Activated CD4-positive, alpha-beta T cell treated with anti-CD3 and anti-CD28 coated beads, Interleukin-2, amount 10 ng/mL, durations not matched to agents 7 days and 5 days (primary cell): ENCODE data around the gene GUCY1B1. TPM values are rescaled to one million over a fixed set of nuclear protein-coding genes. Genes with fewer than 3 reads are reported as not detected.
A peak's percentile ranks its signal among the peaks of the same experiment; 100 is the strongest.
"Not testable (repeated sequence)": the region's sequence is repeated elsewhere in the genome, so short reads cannot be mapped to it uniquely, and the experiment has no call there.

Experiments used
- CTCF ChIA-PET: fragments of 350-600 bp; sonication (Branson Sonifier 250); formaldehyde crosslinking; loops from one replicate; lab custom pipeline; 2021; ENCODE audit warnings: antibody characterized with exemption; lab: Charles Lee
- POLR2A ChIA-PET: fragments of 350-600 bp; sonication (Branson Sonifier 250); formaldehyde crosslinking; loops from one replicate; lab custom pipeline; 2021; ENCODE audit warnings: antibody characterized with exemption; lab: Charles Lee
- DNase-seq: peaks from one replicate; pipeline ENCODE4 v3.0.0-alpha.2; 2020
- H3K27ac Mint-ChIP-seq: one replicate; pipeline ENCODE4 v1.8.0; 2021; ENCODE audit warnings: mild to moderate bottlenecking, moderate library complexity, mixed read lengths
- H3K27me3 Mint-ChIP-seq: one replicate; pipeline ENCODE4 v1.8.0; 2021; ENCODE audit warnings: mixed read lengths
- H3K36me3 Mint-ChIP-seq: one replicate; pipeline ENCODE4 v1.8.0; 2021; ENCODE audit warnings: low read depth, mixed read lengths
- H3K4me1 Mint-ChIP-seq: one replicate; pipeline ENCODE4 v1.8.0; 2021; ENCODE audit warnings: mixed read lengths
- H3K4me3 Mint-ChIP-seq: one replicate; pipeline ENCODE4 v1.8.0; 2021; ENCODE audit warnings: mild to moderate bottlenecking, moderate library complexity, mixed read lengths
- H3K9me3 Mint-ChIP-seq: one replicate; pipeline ENCODE4 v1.8.0; 2021; ENCODE audit warnings: mixed read lengths
- total RNA-seq, 2 experiments: library from RNA; stranded (reverse); gene quantifications; one replicate each; pipeline ENCODE4 v1.2.3, GENCODE V29; 2021

GUCY1B1 gene
- total RNA-seq, 2 experiments from 2014 or later: 0.12 to 0.29 TPM

DNA sequence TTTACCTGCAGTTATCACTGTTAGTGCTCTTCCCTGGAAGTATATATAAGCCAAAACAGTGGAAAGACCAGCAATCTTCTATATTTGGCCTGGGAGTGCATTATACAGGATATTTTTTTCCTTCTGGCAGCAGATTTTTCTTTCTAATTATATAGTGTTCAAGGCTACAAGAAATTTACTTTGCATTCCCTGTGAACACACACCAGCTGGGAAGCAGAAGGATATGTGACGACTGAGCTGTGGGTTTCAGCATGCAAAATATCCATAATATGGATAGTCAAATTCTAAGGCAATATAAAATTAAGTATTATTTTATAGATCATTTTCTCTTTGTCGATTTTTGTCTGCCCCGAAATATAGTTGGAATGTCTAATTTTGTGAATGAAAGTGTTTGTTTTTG is 31.2 kb downstream of the GUCY1B1 start:
- ChIA-PET POLR2A (no interaction called here), CTCF (no interaction called here)
- H3K4me1 Mint-ChIP-seq: peaks cover 2% of the 10 kb centered on the region
- H3K27me3 Mint-ChIP-seq: no peaks in the 10 kb centered on the region
- H3K9me3 Mint-ChIP-seq: no peaks in the 10 kb centered on the region
- no peak overlapping the region for H3K27ac Mint-ChIP-seq
- H3K36me3 Mint-ChIP-seq: no peaks in the 10 kb centered on the region
- H3K4me3 Mint-ChIP-seq: no peak overlapping the region
- no peak for DNase-seq

DNA sequence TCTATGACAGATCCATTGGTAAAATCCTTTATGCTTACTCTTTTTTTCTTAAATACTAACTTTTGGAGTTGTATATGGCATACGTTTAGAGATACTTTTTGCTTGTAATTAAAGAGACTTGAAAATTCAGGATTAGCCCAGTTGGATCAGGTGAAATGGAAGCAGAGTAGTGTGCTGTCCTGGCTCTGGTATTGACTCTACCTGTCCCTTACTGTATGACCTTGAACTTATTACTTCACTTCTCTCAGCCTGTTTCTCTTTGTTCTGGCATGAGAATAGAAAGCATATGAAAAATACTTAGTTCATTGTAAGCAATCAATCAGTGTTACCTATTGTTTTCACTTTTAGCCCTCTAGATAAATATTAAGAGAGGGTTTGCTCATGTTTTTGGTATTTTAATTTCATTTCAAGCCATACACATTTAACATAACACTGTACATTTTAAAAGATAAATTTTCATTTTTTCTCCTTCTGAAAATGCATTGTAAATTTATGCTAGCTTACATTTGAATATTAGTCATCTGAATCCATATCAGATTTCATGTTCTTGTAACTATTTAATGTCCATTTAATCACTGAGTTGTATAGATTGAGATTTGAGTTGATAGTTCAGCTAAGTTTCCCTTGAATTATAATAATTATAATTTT is 35.9 kb downstream of the GUCY1B1 start:
- no peaks in the 10 kb centered on the region for H3K36me3 Mint-ChIP-seq
- CTCF ChIA-PET: no interaction called here
- no peaks in the 10 kb centered on the region for H3K27me3 Mint-ChIP-seq
- POLR2A ChIA-PET: no interaction called here
- no peaks in the 10 kb centered on the region for H3K9me3 Mint-ChIP-seq
- DNase-seq: no peak
- H3K4me1 Mint-ChIP-seq: no peaks in the 10 kb centered on the region
- no peak overlapping the region for H3K27ac Mint-ChIP-seq
- H3K4me3 Mint-ChIP-seq: no peak overlapping the region

DNA sequence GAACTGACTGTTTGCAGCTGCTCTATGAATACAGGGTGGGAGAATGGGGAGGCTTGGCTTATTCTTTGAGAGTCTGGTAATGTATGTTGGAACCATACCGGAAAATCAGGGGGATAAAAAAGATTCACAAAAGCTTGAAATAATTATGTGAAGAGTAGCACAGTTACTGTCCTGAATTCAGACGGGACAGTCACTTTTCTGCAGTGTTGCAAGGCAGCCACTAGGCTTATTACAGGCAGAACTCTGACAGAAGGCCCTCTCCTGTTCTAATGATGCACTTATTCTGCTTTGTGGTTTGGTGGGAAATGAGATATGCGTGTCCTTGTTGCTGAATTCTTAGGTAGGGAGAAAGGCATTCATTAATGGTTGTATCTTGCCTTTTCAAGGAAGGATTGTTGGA is 37.2 kb downstream of the GUCY1B1 start:
- Mint-ChIP-seq H3K27me3 (no peaks in the 10 kb centered on the region), H3K9me3 (no peaks in the 10 kb centered on the region), H3K36me3 (no peaks in the 10 kb centered on the region), H3K4me1 (no peaks in the 10 kb centered on the region), H3K27ac (no peak overlapping the region), H3K4me3 (no peak overlapping the region)
- DNase-seq: no peak
- ChIA-PET POLR2A (no interaction called here), CTCF (interaction anchor here (0.7 kb wide), 1 partner anchor 9 kb away, joined by 3 read pairs; no protein-coding TSS in a partner anchor)

DNA sequence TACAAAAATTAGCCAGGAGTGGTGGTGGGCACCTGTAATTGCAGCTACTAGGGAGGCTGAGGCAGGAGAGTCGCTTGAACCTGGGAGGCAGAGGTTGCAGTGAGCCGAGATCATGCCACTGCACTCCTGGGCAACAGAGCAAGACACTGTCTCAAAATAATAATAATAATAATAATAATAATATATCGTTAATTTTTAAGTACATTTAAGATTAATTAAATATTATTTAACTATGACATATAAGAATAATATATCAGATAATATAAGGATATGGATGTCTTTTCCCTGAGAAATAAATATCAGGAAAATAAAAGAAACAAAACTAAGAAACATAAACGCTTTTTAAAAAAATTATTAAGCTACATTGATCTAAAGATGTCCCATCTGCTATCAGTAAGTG is 38.8 kb downstream of the GUCY1B1 start:
- H3K9me3 Mint-ChIP-seq, POLR2A ChIA-PET, DNase-seq, H3K4me3 Mint-ChIP-seq, H3K4me1 Mint-ChIP-seq, CTCF ChIA-PET, H3K27ac Mint-ChIP-seq, H3K36me3 Mint-ChIP-seq, H3K27me3 Mint-ChIP-seq: not testable (repeated sequence)

DNA sequence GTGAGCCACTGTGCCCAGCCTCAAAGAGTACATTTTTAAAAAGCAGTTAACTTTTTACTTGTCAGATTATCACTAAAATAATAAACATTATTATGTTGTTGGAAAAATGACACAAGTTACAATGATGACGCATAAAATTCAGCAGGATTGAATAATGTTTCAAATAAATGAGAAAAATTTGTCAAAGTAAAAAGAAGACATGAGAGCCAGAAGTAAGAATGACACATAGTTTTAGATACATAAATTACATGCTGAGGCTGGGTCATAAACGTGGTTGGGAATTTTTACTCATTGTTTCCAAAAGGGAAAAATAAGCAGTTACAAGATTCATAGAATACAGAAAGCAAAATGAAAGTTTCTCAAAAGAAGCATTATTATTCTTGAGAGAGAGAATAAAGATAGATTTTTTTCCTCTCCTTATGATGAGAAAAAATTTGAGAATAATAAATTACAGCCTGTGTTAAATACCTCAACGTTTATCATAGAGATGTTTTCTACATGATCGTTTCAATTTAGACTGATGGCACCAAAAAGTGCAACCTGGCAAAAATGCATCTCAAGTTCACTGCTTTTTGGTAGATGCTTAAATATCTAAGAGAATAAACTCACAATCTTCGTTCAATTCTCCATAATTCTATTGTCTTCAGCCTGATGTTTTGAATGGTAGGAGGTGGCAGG is 40.4 kb downstream of the GUCY1B1 start:
- CTCF ChIA-PET: no interaction called here
- POLR2A ChIA-PET: no interaction called here
- no peaks in the 10 kb centered on the region for H3K27me3 Mint-ChIP-seq
- no peak overlapping the region for H3K27ac Mint-ChIP-seq
- H3K9me3 Mint-ChIP-seq: no peaks in the 10 kb centered on the region
- no peak overlapping the region for H3K4me3 Mint-ChIP-seq
- no peaks in the 10 kb centered on the region for H3K4me1 Mint-ChIP-seq
- no peak for DNase-seq
- no peaks in the 10 kb centered on the region for H3K36me3 Mint-ChIP-seq

DNA sequence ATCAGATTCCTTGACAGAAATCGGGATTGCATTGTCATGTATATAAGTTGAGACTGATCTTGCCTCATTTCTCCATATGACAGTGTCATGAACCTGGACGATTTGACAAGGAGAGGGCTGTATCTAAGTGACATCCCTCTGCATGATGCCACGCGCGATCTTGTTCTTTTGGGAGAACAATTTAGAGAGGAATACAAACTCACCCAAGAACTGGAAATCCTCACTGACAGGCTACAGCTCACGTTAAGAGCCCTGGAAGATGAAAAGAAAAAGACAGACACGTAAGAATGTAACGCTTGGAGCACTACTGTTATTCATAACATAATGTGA is 40.9 kb downstream of the GUCY1B1 start:
- H3K27me3 Mint-ChIP-seq: no peaks in the 10 kb centered on the region
- no peaks in the 10 kb centered on the region for H3K9me3 Mint-ChIP-seq
- no peaks in the 10 kb centered on the region for H3K36me3 Mint-ChIP-seq
- no peak overlapping the region for H3K4me3 Mint-ChIP-seq
- DNase-seq: no peak
- H3K4me1 Mint-ChIP-seq: no peaks in the 10 kb centered on the region
- no peak overlapping the region for H3K27ac Mint-ChIP-seq
- ChIA-PET CTCF (no interaction called here), POLR2A (no interaction called here)

DNA sequence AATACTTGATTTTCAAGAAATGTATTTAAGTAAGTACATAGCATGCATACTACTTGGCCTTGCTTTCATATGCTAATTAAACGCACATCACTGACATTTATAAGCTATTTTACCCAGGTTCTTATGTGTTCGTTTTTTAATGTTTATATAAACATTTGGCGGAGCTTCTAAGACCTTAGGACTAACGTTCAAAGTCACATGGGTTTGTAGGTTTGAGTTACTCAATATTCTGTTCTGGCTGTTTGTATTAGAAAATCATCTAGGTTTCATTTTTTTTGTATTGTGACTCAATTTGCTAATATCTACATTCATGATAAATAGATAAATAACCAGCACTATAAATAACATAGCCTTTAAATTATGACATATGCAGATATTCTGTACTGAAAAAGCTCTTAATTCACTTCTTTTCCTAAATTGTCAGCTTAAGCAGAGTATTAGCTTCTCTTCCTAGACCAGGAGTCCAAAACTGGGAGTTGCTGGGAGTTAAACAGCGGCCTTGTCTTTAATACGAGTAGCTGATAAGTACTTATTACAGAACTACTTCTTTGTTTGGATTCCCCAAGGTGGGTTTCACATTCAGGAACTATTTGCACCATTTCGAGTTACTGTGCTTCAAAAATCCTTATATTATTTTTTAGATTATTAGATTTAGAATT is 42.0 kb downstream of the GUCY1B1 start:
- no peaks in the 10 kb centered on the region for H3K9me3 Mint-ChIP-seq
- ChIA-PET CTCF (no interaction called here), POLR2A (no interaction called here)
- no peak overlapping the region for H3K27ac Mint-ChIP-seq
- H3K36me3 Mint-ChIP-seq: no peaks in the 10 kb centered on the region
- DNase-seq: no peak
- H3K27me3 Mint-ChIP-seq: no peaks in the 10 kb centered on the region
- no peaks in the 10 kb centered on the region for H3K4me1 Mint-ChIP-seq
- no peak overlapping the region for H3K4me3 Mint-ChIP-seq

DNA sequence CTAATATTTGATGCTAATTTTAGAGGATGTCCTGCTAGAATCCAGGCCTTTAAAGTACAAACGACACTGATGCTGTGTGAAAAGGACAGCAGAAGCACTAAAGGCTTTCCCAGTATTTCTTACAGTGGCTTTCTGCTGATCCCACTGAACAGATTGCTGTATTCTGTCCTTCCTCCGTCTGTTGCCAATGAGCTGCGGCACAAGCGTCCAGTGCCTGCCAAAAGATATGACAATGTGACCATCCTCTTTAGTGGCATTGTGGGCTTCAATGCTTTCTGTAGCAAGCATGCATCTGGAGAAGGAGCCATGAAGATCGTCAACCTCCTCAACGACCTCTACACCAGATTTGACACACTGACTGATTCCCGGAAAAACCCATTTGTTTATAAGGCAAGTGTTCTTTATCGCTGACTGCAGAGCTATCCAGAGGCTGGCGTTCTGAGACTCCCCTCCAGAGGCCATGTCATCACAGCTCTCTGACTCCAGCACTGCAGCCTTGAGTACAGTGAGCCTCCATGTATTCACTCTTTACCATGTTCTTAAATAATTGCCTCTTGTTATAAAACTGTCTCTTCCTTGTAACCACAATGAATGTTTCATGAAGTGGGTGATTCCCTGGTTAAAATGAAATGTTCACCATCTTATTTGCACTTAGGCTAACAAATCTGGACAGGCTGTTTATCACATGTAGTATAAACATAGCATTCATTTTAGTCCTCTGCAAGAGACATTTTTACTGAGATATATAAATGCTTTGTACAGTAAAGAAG is 43.6 kb downstream of the GUCY1B1 start:
- POLR2A ChIA-PET: no interaction called here
- no peaks in the 10 kb centered on the region for H3K9me3 Mint-ChIP-seq

DNA sequence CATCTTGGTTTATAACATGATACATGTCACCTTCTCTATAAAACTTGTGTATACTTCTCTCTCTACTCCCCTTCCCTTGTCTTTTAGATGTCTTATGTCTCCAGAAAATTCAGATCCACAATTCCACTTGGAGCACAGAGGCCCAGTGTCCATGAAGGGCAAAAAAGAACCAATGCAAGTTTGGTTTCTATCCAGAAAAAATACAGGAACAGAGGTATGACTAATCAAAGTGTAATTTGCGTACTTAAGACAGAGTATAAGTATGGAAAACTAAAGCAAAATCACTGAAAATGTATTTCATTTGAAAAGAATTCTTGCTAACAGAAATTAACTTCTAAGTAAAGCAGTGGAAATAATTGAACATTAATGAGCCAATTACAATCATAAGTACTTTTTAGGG is 46.2 kb downstream of the GUCY1B1 start:
- Mint-ChIP-seq H3K4me3 (no peak overlapping the region), H3K27ac (no peak overlapping the region), H3K4me1 (no peaks in the 10 kb centered on the region), H3K9me3 (no peaks in the 10 kb centered on the region), H3K36me3 (no peaks in the 10 kb centered on the region), H3K27me3 (no peaks in the 10 kb centered on the region)
- no peak for DNase-seq
- CTCF ChIA-PET: interaction anchor here (0.6 kb wide), 1 partner anchor 9 kb away, joined by 3 read pairs; no protein-coding TSS in a partner anchor
- POLR2A ChIA-PET: no interaction called here

More for the DNA sequence above, 43.6 kb downstream of the GUCY1B1 start:
- CTCF ChIA-PET: no interaction called here
- no peaks in the 10 kb centered on the region for H3K27me3 Mint-ChIP-seq
- H3K27ac Mint-ChIP-seq: no peak overlapping the region
- no peak overlapping the region for H3K4me3 Mint-ChIP-seq
- no peaks in the 10 kb centered on the region for H3K36me3 Mint-ChIP-seq
- no peak for DNase-seq
- H3K4me1 Mint-ChIP-seq: no peaks in the 10 kb centered on the region

DNA sequence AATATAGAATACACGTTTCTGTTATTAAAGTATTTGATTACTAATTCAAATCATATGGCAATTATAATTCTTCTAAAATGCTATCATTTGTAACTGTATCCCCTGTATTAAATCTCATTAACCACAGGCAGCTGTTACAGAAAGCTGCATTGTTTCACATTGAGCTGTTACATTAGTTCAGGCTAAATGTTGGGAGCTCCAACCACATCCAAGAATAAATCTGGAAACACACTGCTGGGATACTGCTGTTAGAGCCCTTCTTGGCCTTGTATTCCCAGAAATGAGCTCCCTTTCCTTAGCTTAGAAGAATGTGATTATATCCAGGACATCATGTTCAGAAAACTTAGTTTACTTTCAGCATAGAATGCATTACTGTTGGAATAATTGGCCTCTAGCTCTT is 48.2 kb downstream of the GUCY1B1 start:
- Mint-ChIP-seq H3K27ac (no peak overlapping the region), H3K4me1 (no peaks in the 10 kb centered on the region), H3K36me3 (no peaks in the 10 kb centered on the region), H3K27me3 (no peaks in the 10 kb centered on the region), H3K4me3 (no peak overlapping the region), H3K9me3 (no peaks in the 10 kb centered on the region)
- ChIA-PET CTCF (no interaction called here), POLR2A (no interaction called here)
- no peak for DNase-seq

DNA sequence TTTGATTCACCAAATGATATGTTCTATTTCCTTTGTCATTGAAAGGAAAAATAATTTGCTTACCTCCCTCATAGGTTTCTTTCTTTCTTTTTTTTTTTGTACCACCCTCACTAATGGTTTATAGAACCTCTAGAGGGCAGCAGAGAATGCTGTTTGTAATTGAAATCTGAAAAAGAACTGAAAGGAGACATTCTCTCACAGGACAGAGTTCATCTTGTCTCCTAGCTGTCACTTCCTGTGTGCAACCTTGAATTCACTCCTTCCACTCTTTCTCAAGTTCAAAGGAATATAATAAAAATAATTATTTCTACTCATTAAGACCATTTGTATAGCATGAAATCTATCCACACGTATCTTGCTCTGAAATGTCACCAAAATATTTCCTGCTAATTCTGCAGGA is 51.0 kb downstream of the GUCY1B1 start:
- H3K27me3 Mint-ChIP-seq: no peaks in the 10 kb centered on the region
- no peaks in the 10 kb centered on the region for H3K36me3 Mint-ChIP-seq
- POLR2A ChIA-PET: interaction anchor here (2.2 kb wide), 1 partner anchor 144 kb away, joined by 10 read pairs; the partner anchor contains the start of gene CTSO
- CTCF ChIA-PET: no interaction called here
- no peaks in the 10 kb centered on the region for H3K4me1 Mint-ChIP-seq
- no peak overlapping the region for H3K27ac Mint-ChIP-seq
- H3K4me3 Mint-ChIP-seq: no peak overlapping the region
- no peaks in the 10 kb centered on the region for H3K9me3 Mint-ChIP-seq
- peak; percentile 30 for DNase-seq

DNA sequence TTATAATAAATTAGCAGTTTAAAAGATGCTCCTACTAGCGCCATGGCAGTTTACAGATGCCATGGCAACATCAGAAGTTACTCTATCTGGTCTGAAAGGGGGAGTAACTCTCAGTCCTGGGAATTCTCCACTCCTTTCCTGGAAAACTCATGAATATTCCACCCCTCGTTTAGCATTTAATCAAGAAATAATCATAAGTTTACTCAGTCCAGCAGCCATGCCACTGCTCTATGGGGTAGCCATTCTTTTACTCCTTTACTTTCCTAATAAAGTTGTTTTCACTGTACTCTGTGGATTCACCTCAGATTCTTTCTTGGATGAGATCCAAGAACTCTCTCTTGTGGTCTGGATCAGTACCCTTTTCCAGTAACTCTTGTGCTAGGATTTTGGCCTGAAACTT is 52.3 kb downstream of the GUCY1B1 start:
- H3K9me3 Mint-ChIP-seq: no peaks in the 10 kb centered on the region
- H3K4me3 Mint-ChIP-seq: no peak overlapping the region
- POLR2A ChIA-PET: interaction anchor here (2.2 kb wide), 1 partner anchor 143 kb away, joined by 10 read pairs; the partner anchor contains the start of gene CTSO
- CTCF ChIA-PET: no interaction called here
- no peaks in the 10 kb centered on the region for H3K4me1 Mint-ChIP-seq
- DNase-seq: no peak
- H3K36me3 Mint-ChIP-seq: no peaks in the 10 kb centered on the region
- H3K27me3 Mint-ChIP-seq: no peaks in the 10 kb centered on the region
- no peak overlapping the region for H3K27ac Mint-ChIP-seq

DNA sequence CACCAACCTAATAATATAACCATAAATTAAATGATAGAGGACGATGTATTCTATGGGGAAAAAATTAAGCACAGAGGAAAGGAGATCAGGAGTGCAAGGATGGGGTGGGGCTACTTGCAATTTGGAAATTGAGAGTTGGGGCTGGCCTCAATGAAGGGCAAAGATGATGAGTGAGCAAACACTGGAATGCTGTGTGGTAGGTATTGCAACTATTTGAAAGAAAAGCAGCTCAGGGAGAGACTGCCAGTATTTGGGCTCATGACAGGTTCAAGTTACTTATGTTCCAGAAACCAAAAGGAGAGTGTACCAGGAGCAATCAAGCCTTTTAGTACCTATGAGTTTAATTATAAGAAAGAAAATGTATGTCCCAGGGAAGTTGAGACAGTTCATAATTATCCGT is 59.8 kb downstream of the GUCY1B1 start:
- no peak for DNase-seq
- H3K27me3 Mint-ChIP-seq: no peaks in the 10 kb centered on the region
- CTCF ChIA-PET: no interaction called here
- H3K9me3 Mint-ChIP-seq: no peaks in the 10 kb centered on the region
- no peak overlapping the region for H3K4me3 Mint-ChIP-seq
- H3K36me3 Mint-ChIP-seq: no peaks in the 10 kb centered on the region
- no peaks in the 10 kb centered on the region for H3K4me1 Mint-ChIP-seq
- H3K27ac Mint-ChIP-seq: no peak overlapping the region
- POLR2A ChIA-PET: no interaction called here
